ENCODE data around the gene GPN3. TPM values are rescaled to one million over a fixed set of nuclear protein-coding genes. Genes with fewer than 3 reads are reported as not detected.

GPN3 gene
- total and polyA plus RNA-seq, 2 of the 13 experiments (the other 11 are each of a cell fraction or from before 2014, with no cell fraction given) = 28.7 to 29.5 TPM

DNA sequence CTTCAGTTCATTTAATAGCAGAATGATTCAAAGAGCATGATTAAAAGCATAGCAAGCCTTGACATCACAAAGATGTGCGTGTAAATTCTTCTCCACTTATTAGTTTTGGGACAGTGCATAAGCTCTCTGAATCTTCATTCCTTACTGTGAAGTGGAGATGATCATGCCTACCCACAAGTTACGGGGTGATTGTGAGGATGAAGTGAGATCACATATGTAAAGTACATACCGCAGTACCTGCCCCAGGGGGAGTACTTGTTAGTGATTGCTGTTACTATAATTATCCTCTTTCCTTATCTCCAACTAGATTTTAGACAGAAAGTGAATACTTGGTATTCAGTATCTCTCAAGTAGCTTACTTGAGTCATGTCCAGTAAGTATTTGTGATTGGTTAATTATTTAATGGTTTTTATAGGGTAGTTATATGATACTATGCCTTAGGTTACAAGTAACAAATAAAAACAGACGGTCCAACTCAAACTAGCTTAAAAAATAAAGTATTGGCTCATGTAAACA, 40.1 kb upstream of the GPN3 start:
- Histone ChIP-seq H3K9ac (ENCODE audit: insufficient read depth, low read depth, low read length) (no peak overlapping the region), H3K79me2 (ENCODE audit: insufficient read depth, low read length) (no peaks in the 10 kb centered on the region), H3K36me3 (replicated peaks in 1 of 2; ENCODE audit: control insufficient read depth in 1 of 2, insufficient read depth in 2 of 2, low read length in 2 of 2) (no peaks in the 10 kb centered on the region), H4K20me1 (ENCODE audit: insufficient read depth, low read length) (no peaks in the 10 kb centered on the region), H3K4me3 (replicated peaks in 1 of 3; ENCODE audit: insufficient read depth in 1 of 3, low read depth in 2 of 3, low read length in 3 of 3) (no peak overlapping the region), H2AFZ (ENCODE audit: low read length) (no peak overlapping the region), H3K4me2 (ENCODE audit: low read depth, low read length) (no peak overlapping the region), H3K4me1 (ENCODE audit: insufficient read depth, low read length) (no peaks in the 10 kb centered on the region), H3K27ac (ENCODE audit: extremely low read length, insufficient read depth, low read length) (no peak overlapping the region), H3K9me3 (ENCODE audit: low read length) (no peaks in the 10 kb centered on the region), H3K27me3 (ENCODE audit: control insufficient read depth in 1 of 2, insufficient read depth in 2 of 2, low read length in 2 of 2) (no peaks in the 10 kb centered on the region)
- DNase-seq (ENCODE audit: low spot score) (no peak), FAIRE-seq (no peak), ATAC-seq (no peak)
- no TSS peak for BruUV-seq (replicated peaks)
- intact Hi-C loops (cut with micrococcal nuclease; ENCODE audit: unreplicated experiment) = no loop called here
- WGBS (ENCODE audit: low lambda C conversion rate) = 86% methylated on average over 4 of the region's 4 CpGs
- CTCF ChIA-PET (ENCODE audit: low intra/inter-chr PET ratio, low total read pairs) = no interaction called here
- TF ChIP-seq ZNF567 (CRISPR knock-in tag; IDR thresholded peaks at IDR 0.05; ENCODE audit: borderline replicate concordance) (no peak), NR2F1 (CRISPR knock-in tag; IDR thresholded peaks at IDR 0.05) (no peak), ZMYM2 (CRISPR knock-in tag; IDR thresholded peaks at IDR 0.05) (no peak), ATM (IDR thresholded peaks at IDR 0.05; ENCODE audit: borderline replicate concordance) (no peak), ZSCAN22 (CRISPR knock-in tag; IDR thresholded peaks at IDR 0.05) (no peak), ELF3 (CRISPR knock-in tag; IDR thresholded peaks at IDR 0.05) (no peak), ZNF407 (CRISPR knock-in tag; IDR thresholded peaks at IDR 0.05; ENCODE audit: not compliant biosample characterization) (no peak), WIZ (CRISPR knock-in tag; IDR thresholded peaks at IDR 0.05) (no peak), NFE2L2 (IDR thresholded peaks at IDR 0.05; ENCODE audit: low read length) (no peak), ZNF143 (CRISPR knock-in tag; IDR thresholded peaks at IDR 0.05) (no peak), CBFB (CRISPR knock-in tag; IDR thresholded peaks at IDR 0.05) (no peak), ZNF879 (CRISPR knock-in tag; IDR thresholded peaks at IDR 0.05) (no peak), POLR2G (IDR thresholded peaks at IDR 0.05; ENCODE audit: low read depth, low read length) (no peak), CBX1 (IDR thresholded peaks at IDR 0.05; ENCODE audit: low read depth) (no peak), SMAD9 (CRISPR knock-in tag; IDR thresholded peaks at IDR 0.05) (no peak), ZNF703 (CRISPR knock-in tag; IDR thresholded peaks at IDR 0.05; ENCODE audit: borderline replicate concordance) (no peak), KAT2B (IDR thresholded peaks at IDR 0.05; ENCODE audit: borderline replicate concordance, low read depth, low read length) (no peak)
- POLR2A ChIA-PET = no interaction called here
- in situ Hi-C loops (cut with HindIII; ENCODE audit: extremely low pct_ligation_motif_present, low pct_unique_long_range_greater_than_20kb) = no loop called here

Measured in HepG2 (cell line).